Measurements from ENCODE around the gene TCF7L2.

Gene TCF7L2

DNA sequence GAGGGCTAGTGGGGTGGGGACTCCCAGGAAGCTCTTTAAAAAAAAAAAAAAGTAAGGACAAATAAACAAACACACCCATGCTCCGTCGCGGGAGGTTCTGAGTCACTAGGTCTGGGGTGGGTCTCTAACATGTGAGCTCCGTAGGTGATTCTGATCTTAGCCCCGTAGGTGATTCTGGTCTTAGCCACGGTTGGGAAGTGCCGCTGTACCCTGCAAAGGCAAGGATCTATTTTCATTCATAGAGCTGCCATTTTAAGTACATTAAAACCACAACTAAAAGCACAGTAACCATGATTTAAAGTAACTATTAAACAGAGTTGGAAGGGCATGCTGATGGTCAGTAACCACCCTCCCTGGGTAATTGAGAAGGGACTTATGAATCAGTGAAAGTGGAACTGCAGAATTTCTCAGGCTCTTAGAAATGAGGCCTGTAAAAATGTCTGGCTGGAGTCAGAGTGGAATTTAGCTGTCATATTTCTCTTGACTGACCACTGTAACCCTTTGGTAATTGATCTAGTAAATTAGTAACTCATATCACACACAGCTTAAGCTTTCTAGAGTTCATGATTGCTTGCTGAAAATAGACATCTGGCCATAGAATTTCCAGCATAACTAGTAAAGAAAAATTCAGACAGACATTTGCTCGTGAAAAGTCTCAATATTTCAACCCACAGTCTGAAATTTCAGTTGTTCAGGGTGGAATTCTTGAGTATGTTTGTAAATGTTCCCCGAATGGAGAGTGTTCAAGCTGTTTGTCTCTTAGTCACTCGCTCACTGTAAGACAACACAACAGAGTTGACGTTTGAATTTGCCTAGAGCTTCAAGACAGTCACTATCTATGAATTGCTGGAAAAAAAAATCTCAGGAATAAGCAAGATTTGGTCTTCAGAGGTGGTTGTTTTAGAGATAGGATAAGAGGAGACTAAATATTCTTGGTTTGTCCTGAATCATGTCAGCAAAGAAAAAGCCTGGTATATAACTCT lies 34.2 kb upstream of the TCF7L2 start:
- Histone ChIP-seq H3K36me3 (no peaks in the 10 kb centered on the region), H3K9me3 (no peaks in the 10 kb centered on the region), H3K4me1 (no peaks in the 10 kb centered on the region), H3K4me3 (no peak overlapping the region), H3K27me3 (no peaks in the 10 kb centered on the region), H3K27ac (no peak overlapping the region)
- peak in 1 of 2 donors; percentile 43 for DNase-seq
- TF ChIP-seq, protein P1, sequence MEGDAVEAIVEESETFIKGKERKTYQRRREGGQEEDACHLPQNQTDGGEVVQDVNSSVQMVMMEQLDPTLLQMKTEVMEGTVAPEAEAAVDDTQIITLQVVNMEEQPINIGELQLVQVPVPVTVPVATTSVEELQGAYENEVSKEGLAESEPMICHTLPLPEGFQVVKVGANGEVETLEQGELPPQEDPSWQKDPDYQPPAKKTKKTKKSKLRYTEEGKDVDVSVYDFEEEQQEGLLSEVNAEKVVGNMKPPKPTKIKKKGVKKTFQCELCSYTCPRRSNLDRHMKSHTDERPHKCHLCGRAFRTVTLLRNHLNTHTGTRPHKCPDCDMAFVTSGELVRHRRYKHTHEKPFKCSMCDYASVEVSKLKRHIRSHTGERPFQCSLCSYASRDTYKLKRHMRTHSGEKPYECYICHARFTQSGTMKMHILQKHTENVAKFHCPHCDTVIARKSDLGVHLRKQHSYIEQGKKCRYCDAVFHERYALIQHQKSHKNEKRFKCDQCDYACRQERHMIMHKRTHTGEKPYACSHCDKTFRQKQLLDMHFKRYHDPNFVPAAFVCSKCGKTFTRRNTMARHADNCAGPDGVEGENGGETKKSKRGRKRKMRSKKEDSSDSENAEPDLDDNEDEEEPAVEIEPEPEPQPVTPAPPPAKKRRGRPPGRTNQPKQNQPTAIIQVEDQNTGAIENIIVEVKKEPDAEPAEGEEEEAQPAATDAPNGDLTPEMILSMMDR (IDR thresholded peaks at IDR 0.05) = no peak
- intact Hi-C loops (cut with DNase I; ENCODE audit: low total_unique reads) = no loop called here

DNA sequence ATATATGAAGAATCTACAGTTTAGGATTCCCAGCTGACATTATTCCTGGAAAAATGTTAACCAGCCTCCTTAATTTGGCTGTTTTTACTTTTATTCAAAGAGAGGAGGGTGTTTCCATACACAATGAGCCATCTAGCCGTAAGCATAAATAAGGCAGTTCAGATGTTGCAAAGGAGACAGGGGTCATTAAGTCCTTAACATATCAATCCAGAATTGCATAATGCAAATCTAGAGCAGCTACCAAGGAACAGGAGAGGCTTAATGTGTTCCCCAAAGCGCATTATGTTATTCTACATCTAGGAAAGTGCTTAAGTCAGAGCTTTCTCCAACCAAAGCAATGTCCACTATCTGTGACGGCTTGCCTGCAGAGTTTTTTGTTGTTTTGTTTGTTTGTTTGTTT lies 32.4 kb upstream of the TCF7L2 start:
- H3K36me3 ChIP-seq = no peaks in the 10 kb centered on the region
- no peaks in the 10 kb centered on the region for H3K4me1 ChIP-seq
- no peaks in the 10 kb centered on the region for H3K27me3 ChIP-seq
- no peak overlapping the region for H3K4me3 ChIP-seq
- no peaks in the 10 kb centered on the region for H3K9me3 ChIP-seq
- TF ChIP-seq, protein P1 (IDR thresholded peaks at IDR 0.05) = no peak
- no peak for DNase-seq
- no peak overlapping the region for H3K27ac ChIP-seq
- intact Hi-C loops (cut with DNase I; ENCODE audit: low total_unique reads) = no loop called here

DNA sequence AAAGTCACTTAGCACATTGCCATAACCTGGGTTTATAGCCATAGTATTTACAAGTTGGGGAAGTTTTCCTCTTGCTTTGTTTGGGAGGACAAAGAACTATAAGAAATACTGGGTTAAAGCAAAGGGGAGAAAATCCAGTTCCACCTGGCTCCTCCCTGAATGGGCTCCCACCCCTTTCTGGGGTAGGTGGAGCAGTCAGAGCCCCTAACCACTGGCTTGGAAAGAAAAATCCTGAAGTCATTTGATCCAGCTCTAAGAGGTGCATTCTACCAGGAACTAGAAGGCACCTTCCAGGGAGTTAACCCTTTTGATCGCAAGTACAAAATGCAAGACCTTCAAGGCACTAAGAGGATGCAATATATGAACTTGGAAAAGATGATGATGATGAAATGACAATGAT lies 31.3 kb upstream of the TCF7L2 start:
- intact Hi-C loops (cut with DNase I; ENCODE audit: low total_unique reads) = no loop called here
- TF ChIP-seq, protein P1 (IDR thresholded peaks at IDR 0.05) = no peak
- H3K9me3 ChIP-seq = no peaks in the 10 kb centered on the region
- no peak overlapping the region for H3K4me3 ChIP-seq
- H3K36me3 ChIP-seq = no peaks in the 10 kb centered on the region
- no peaks in the 10 kb centered on the region for H3K27me3 ChIP-seq
- H3K4me1 ChIP-seq = no peaks in the 10 kb centered on the region
- DNase-seq = peak in 1 of 2 donors; percentile 6
- H3K27ac ChIP-seq = no peak overlapping the region

DNA sequence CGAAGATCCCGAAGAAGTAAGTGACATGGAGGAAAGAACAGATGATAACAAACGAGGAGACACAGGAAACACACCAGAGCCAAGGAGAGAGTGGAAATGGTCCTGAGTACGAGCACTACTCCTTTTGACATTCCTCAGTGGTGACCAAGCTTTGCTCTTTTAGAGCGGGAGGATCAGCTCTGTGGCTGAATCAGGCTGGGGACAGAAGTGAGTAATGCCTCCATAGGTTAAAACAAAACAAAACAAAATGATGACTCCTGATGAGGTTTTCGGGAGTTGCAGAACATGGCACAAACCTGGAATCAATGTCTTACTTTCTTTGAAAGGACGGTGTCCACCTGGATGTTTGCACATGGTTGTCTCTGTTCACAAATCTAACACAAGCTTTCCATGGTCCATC lies 30.3 kb upstream of the TCF7L2 start:
- intact Hi-C loops (cut with DNase I; ENCODE audit: low total_unique reads) = no loop called here
- Histone ChIP-seq H3K36me3 (no peaks in the 10 kb centered on the region), H3K9me3 (no peaks in the 10 kb centered on the region), H3K27me3 (no peaks in the 10 kb centered on the region), H3K4me1 (no peaks in the 10 kb centered on the region), H3K27ac (no peak overlapping the region), H3K4me3 (no peak overlapping the region)
- no peak for DNase-seq
- TF ChIP-seq, protein P1 (IDR thresholded peaks at IDR 0.05) = no peak

DNA sequence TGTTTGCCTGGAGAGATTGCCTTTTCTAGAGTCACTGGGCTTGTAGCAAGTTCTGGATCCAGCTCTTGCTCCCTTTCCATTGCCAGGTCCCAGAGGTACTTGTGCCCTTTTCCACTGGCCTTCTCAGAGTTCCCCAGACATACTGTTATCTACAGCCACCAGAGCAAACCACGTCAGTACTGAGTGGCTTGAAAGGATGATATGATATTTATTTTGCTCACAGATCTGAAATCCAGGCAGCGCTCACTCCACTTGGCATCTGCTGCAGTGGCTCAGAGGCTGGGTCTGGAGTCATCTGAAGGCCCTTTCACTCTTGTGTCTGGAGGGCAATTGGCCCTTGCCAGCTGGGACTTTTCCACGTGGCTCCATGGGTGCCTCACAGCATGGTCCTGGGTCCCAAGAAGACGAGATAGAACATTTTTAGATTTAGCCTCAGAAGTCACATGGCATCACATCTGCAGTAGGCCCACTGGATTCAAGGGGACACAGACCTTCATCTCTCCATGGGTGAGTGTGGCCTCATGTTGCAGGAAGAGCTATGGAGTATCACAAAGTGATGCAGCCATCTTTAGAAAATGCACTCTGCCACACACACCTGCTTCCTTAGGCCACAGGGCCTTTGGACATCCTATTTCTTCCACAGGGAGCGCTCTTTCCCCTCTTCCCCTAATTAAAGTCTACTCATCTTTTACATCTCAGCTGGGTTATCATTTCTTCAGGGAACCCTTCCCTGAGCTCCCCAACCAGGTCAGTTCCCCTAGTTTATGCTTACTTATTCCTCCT lies 22.9 kb upstream of the TCF7L2 start:
- Histone ChIP-seq H3K9me3 (peaks cover 0 to 11% (median 0%) of the 10 kb centered on the region in 3 donors), H3K27me3 (no peaks in the 10 kb centered on the region)

More for the DNA sequence above, 22.9 kb upstream of the TCF7L2 start:
- H3K4me1 ChIP-seq = no peaks in the 10 kb centered on the region
- TF ChIP-seq, protein P1 (IDR thresholded peaks at IDR 0.05) = no peak
- no peak overlapping the region for H3K27ac ChIP-seq
- intact Hi-C loops (cut with DNase I; ENCODE audit: low total_unique reads) = no loop called here
- DNase-seq = peak in 1 of 2 donors; percentile 58
- no peaks in the 10 kb centered on the region for H3K36me3 ChIP-seq
- no peak overlapping the region for H3K4me3 ChIP-seq
